Stimulated activated CD4-positive, alpha-beta T cell treated with anti-CD3 and anti-CD28 coated beads, Interleukin-2, amount 100 ng/mL, for 4 hours (primary cell): ENCODE data around the gene S1PR4.

Source experiments
- DNase-seq: peaks from one replicate; pipeline ENCODE4 v3.0.0-alpha.2; 2020; ENCODE audit warnings: low read depth

The S1PR4 gene

DNA sequence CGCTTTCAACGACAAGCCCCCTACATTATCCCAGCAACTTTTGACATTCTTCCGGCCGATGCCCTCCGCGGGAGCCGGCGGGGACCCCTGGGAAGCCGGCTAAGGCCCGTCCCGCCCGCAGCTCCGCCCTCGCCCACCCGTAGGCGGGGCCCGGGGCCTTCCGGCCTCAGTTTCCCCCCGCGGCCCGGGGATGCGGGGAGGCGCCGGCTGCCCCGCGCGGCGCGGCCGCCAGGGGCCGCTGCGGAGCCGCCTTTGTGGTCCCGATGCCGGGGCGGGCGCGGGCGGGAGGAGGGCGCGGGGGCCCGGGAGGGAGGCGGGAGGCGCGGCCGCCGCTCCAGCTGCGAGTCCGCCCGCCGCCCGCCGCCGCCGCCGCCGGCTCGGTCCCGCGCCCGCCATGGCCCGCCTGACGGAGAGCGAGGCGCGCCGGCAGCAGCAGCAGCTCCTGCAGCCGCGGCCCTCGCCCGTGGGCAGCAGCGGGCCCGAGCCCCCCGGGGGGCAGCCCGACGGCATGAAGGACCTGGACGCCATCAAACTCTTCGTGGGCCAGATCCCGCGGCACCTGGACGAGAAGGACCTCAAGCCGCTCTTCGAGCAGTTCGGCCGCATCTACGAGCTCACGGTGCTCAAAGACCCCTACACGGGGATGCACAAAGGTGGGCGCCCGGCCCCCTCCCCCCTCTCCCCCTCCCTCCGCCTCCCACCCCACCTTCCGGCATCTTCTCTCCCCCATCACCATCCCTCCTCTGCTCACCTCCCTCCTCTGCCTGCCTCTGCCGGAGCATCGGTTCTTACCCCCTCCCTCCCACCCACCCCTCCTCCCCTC is 46.0 kb downstream of the S1PR4 start, which contains the start of gene CELF5:
Gene CELF5 (plus strand): TSS at position 316 of the 823 bp plus-strand sequence. CDS start 79 bp downstream, at position 395.
- DNase-seq, result peak; percentile 50

DNA sequence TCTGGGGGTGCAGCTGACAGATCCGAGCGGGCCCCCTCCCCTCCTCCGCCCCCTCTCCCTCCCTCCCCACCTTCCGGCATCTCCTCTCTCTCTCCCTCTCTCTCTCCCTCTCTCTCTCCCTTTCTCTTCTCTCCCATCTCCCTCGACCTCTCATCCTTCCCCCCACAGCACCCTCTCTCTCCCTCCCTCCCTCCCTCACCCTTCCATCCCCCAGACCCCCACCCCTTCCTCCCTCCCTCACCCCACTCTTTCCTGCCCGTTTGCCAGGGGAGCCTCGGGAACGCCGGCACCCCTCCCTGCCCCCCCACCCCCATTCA is 46.6 kb downstream of the S1PR4 start:
- no peak for DNase-seq

DNA sequence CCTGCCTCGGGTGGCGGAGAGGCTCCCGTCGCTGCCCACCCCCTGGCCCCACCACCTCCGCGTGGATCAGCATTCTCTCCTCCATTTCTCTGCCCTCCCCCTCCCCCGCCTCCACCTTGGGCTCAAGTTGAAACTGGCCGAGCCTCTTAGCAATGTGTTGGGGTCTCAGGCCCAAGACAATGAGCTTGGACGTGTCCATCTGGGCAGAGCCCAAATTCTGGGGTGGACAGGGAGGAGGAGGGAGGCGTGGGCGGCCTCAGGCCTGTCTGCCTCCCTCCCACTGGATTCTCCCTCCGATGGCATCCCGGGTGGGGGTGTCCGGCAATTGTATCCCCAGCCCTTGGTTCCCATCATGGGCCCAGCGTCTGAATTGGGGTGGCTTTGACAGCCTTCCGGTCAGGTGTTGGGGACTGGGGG is 47.1 kb downstream of the S1PR4 start:
- no peak for DNase-seq

DNA sequence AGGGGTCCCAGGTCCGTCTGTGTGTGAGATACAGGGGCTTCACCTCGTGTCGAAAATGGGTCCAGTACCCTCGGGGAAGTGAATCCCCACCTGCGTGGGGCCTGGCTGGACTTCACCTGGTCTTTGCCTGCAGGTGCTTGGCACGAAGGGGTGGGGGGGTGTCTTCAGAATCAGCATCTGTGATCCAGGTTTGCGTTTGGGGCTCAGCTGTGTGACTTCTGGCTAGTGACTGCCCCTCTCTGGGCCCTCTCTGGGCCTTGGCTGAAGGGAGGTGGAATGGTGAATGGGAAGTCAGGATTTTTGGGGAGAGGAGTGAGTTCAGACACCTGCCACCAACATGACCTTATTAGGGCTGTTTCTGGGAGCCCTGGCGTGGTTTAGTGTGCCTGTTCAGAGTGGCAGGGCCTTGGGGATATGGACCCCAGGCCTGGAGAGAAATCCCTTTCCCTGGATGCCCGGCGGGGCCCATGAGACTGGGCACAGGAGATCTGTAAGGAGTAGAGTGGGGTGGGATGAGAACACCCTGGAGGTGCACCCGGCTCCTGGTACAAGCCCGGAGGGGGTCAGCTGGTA is 48.6 kb downstream of the S1PR4 start:
- no peak for DNase-seq

DNA sequence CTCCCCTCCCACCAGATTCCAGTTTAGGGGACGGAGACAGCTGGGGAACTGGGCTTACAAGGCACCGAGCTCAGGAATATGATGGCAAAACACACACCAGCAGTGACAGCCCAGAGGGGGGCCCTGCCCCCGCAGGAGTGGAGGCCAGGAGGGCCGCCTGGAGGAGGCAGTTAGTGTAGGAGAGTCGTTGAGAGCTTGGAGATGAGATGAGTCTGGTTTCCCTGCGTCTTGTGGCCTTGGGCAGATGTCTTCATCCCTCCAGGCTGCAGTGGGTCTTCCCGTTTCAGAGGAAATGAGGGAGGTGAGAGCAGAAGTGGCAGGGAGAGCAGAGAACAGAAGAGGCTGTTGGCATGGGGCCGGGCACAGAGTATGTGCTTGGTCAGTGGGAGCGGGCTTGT is 50.8 kb downstream of the S1PR4 start:
- no peak for DNase-seq
